RKO (cell line): Measurements from ENCODE around the gene PRKD1.

ENCODE experiments used
- DNase-seq: peaks from one replicate; pipeline ENCODE4 v3.0.0-alpha.2; 2016; ENCODE audit warnings: low spot score

Gene PRKD1

DNA sequence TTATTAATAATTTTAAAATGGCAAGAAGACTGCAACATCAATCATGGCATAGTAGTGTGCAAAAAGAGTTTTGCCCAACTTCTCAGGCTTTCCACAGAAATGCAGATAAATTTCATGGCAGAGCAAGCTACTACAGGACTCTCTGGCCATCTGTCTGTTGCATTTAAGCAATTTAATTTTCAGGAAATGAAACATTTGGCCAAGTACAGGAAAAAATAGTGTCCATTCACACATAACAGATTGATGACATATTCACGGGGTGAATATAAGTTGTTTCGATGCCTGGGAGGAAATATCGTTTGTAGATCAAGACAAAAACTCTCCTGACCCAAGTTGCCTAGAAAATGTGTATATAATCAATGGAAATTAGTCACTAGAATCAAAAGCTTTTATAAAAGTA is 324.0 kb downstream of the PRKD1 start:
- DNase-seq = no peak

DNA sequence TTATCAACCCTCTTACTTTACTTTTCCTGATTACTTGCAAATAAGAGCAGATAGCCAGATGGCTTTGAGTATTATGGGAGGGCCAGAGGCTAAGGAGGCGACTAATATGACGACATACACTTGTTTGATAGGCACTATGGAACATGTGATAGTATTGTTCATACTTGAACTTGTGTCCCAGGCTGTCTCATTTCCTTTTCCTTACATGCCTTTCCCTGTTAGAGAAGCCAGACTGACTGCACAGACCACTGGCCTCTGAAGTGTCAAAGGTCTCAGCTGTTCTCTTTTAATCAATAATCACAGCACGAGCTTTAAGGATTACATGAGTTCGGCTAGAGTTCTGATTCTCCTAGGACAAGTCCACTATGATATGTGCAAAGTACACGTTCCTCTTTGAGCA is 326.0 kb downstream of the PRKD1 start:
- DNase-seq = no peak

DNA sequence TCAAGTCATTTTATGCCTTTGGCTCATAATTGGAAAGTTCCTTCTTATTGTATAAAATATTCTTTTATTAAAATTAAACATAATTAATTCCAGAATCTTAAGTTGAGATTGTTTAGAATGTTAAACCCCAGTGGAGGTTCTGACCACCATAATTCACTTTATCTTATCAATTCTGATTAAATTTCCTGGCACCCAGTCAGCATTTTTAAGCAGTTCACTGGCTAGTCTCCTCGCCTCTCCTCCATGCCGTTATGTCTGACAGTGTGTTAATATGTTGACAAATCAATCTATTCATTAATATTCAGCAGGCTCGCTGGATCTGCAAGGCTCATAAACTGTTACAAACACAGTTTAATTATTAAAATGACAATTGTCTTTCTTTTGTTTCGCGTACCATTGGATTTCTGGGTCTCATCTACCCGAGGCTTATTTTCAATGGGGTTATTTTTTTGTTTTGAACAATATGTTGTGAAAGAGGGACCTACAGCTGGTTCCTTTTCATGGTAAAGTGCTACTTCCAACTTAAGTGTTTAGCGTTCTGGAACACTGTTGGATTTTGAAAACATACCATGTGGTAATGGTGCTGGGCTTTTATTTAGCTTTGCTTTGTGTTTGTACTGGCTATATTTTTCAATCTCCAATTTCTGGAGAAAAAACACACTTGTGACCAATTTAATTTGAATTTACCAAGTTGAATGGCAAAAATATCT is 339.7 kb downstream of the PRKD1 start:
- no peak for DNase-seq

DNA sequence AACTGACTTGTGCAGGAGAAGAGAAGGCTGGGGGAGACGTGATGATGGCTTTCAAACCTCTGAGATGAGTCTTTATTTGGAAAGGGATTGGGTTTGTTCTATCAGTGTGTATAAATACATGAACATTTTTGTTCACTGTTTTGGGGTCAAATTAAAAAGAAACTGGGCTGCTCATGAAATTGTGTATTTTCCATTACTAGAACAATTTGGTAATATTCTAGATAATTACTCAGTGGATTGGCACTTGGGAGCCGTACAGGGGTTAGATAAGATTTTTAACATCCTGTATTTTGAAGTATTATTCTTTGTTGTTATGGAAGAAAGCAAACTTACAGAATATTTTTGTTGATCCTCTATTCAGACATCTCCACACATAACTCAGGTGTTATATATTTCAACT is 340.6 kb downstream of the PRKD1 start:
- no peak for DNase-seq

DNA sequence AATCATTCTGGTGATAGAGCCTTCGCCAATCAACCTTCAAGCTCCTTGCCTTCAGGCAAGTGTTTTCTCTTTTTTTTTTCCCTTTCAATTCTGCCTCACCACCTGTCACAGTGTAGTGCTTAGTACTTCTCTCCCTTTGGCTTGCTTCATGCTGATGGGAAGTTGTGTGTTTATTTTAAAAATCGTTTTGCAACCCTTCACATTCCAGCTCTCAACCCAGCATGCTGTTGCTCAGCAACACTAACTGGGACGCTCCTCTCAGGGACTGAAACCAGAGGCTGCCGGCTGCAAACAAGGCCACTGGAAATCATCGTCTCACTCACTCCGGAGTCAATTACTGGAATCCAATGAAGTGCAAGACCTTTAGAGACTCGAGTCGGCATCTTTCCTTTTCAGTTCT is 342.7 kb downstream of the PRKD1 start:
- DNase-seq = no peak

DNA sequence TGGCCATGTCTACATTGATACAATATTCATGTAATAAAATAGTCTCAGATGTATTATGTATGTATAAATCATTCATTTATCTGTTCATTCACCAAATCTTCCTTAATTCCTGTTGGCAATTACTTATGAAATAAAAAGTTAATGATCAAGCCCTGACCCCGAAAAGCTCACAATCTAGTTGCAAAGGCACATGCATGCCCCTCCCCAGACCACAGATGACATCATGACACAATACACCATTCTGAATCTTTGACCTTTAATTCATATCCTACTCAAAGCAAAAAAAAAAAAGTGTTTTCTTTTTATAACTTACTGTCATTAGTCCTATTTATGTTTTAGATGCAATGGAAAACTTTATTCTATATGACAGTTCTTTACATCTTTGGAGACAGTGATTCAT is 346.9 kb downstream of the PRKD1 start:
- no peak for DNase-seq

DNA sequence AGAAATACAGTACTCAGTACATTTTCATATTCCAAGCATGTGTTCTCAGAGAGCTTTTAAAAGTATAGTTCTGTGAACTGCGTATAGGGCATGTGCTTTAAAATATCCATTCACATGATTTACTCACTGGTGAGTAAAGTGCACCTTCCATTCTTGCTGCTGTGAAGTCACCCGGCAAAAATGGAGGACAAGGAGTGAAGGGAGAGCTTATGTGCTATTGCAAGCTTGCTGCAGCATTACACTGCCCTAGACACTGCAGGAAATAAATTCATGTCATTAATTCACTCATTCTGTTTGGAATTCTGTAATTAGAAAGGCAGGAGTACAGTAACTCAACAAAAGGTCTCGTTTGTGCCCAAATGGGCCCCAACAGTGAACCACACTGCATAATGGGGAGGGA is 347.8 kb downstream of the PRKD1 start:
- no peak for DNase-seq

DNA sequence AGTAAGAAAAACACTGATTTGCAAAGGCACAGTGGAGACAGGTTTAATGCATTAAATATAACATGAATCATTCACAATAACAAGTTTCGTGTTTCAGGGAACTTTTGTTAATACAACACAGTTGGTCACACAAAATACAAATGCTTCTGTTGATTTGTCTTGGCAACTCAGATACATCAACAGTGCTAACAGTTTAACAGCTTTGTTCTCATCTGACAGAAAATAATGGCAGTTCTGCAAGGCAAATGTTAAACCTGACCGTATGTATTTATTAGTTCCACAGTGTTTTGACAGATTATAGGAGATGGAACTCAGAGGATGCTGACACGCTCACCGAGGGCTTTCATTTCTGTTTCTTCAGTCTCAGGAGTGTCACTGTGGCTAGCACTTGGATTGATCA is 350.7 kb downstream of the PRKD1 start:
- no peak for DNase-seq

DNA sequence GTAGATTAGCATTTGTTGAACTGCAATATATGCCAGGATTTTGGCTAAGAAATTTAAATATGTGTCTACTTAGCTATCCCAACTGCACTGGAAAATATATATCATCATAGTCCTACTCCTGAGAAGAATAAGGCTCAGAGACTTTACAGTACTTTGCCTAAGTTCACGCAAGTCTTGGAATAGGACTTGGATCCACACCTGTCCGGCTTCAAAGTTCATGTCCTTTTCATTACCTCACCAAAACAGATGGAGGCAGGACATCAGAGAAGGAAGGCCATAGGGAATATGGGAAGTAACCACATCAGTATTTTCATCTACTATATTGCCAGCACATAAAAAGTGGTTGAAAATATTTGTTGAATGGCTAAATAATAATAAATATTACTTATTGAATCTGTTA is 358.5 kb downstream of the PRKD1 start:
- DNase-seq = no peak

DNA sequence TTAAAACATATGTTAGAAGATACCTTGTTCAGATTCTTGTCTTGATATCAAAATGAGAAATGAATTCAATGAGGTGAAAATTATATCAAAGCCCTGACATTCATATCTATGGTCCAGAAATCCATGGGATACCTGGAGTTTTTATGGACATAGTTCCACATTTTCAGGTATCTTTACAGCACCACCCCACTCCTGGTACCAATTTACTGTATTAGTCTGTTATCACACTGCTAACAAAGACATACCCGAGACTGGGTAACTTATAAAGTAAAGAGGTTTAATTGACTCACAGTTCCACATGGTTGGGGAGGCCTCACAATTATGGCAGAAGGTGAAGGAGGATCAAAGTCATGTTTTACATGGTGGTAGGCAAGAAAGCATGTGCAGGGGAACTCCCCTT is 361.5 kb downstream of the PRKD1 start:
- DNase-seq = no peak

DNA sequence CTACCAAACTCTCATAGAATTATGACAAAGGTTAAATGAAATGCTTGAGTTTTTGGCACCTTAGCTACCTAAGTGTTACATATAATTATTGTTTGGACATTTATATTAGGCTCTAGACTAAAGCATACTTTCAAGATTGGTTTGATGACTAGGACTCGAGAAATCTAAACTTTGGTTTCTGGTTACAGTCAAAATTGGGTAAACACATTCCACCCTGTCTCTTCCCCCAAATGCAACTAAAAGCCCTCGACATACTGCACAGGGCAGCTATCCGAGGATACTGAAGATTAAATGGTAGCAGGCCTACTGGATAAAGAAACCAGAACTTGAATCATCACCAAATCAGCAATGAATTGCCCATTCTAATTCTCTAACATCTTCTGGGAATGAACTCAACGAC is 369.1 kb downstream of the PRKD1 start:
- no peak for DNase-seq

DNA sequence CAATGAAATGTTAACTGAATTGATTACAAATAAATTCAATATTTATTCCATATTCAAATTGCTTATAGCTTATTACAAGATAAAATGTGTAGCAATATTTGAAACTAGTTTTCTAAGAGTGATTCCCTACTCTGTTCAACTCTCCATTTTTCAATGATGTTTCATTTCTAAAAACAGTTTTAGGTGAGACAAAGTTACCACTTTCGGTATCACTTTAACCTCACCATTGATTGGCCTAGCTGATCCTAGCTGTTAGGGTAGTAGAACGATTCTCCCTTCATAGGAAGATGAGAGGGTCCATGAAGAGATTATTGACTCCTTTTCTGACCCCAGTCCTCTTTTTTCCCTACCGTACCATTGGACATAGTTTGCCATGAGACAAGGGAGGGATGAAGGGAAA is 373.3 kb downstream of the PRKD1 start:
- DNase-seq = no peak

DNA sequence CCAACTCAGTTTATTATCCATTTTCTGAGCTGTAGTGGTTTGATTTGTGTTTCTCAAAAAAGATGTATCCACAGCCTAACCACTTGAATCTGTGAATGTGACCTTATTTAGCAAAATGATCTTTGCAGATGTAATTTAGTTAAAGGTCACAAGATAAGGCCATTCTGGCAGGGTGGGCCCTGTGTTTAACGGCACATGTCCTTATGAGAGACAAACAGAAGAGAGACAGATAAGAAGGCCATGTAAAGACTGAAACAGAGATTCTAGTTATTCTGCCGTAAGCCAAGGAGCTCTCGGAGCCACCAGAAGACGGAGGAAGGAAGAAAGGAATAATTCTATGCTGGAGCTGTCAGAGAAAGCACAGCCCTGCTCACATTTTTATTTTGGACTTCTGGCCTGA is 374.2 kb downstream of the PRKD1 start:
- no peak for DNase-seq

DNA sequence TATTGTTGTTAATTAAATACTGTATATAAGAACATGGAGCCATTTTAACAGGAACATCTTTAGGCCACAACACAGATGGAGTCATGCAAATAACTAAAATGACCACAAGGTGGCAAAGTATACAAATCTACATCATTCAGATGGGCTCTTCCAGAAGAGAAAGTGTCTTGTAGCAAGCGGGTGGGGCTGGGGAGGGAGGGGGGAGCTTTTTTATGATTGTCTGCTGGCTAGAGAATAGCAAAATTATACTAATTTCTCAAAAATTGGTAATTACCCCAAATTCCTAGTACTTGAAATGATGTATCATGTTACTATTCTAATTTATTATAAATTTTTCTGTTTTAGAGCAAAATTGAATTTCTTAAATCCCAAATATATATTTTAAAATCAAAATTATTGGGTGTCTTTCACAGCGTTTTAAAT is 378.7 kb downstream of the PRKD1 start:
- peak; percentile 81 for DNase-seq

DNA sequence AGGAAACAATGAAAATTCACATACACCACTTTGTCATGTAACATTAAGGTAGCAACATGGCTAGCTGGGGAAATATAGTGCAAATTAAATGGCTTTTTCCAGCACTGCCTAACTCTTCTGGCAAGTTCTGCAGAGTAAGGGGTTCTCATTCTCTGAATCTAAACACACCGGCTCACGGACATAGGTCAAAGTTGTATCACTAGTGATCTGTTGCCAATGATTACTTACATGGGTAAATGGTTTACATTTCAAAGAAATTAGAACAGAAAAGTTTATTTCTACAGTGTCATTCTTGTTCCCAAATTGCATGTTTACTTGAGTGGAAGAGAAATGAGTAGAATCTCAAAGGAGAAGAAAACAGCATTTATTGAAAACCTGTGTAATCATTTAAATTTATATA is 381.9 kb downstream of the PRKD1 start:
- no peak for DNase-seq

DNA sequence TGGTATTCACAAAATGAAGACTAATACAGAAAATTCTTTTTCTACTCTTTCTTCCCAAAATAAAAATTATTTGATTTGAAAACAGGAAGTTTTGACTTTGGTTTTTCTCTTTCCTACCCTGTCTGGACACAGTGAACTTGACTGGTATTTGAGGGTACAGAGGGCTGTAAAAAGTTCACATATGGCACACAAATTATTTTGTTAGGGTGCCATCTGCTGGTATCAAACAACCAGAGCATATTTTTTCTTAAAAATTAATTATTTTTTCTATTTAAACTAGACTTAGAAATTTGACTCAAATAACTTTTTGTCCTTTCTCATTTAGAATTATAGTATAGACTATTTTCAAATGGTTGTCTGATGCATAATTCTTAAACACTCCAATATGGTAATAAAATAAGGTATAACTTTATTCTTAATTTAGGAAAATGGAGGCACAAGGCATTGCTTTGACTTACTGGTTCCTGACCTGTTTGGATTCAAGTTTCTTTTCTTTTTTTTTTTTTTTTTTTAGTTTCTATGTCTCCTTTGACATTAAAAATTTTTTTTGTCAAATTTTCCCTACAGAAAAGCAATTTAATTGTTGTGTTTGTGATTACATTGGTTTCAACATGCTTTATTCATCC is 390.6 kb downstream of the PRKD1 start:
- DNase-seq = peak; percentile 36

DNA sequence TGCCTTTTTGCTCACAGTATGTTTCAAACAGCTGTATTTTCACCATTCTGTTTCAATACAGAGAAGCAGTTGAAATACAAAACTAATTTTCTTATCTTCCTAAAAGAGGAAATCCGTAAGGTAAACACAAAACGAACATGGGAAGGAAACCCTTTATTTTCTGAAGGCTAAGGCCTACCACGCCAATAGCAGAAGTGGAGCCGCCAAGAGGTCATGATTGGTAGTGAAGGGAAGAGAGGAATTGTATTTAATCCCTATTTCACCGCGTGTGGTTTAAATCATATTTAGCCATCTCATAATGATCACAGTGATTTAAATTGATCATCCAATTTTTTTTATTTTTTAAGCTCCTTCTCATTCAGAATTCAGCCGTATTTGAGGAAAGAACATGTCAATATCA is 398.2 kb downstream of the PRKD1 start:
- DNase-seq = peak; percentile 35

DNA sequence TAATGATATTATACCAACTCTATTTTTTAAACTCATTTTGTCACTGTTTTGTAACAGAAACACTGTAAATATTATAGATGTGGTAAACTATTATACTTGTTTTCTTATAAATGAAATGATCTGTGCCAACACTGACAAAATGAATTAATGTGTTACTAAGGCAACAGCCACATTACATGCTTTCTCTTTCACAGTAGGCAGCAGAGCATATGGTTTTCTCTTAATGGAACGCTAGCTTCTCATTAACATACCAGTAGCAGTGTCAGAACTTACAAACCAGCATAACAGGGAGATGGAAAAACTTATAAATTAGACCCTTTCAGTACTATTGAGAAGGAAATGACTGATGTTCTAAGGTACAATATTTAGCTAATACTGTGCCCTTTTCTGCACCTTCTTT is 398.8 kb downstream of the PRKD1 start:
- DNase-seq = no peak

DNA sequence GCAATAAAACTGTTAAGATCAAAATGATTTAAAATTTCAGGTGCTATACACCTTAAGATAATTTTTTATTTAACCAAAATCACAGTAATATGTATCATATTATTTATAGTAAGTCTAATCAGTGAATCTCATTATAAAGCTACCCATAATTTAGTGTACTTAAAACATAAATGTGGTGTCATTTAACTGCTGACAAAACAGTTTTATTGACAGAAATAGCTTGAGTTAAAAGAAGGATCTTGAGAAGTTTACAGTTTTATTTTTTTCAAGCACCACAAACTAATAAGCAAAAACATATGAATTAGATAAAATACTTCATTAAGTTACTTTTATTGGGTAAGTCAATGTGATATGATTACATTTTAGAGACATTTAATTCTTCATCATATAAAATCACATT is 400.4 kb downstream of the PRKD1 start:
- no peak for DNase-seq
